PC-3 (cell line): ENCODE measurements around the gene ARHGAP22. TPM values are rescaled to one million over a fixed set of nuclear protein-coding genes. Genes with fewer than 3 reads are reported as not detected.

Experiments
- ATAC-seq: fragments of 200-7000 bp; cut with Tn5 transposase; 2 replicates; pipeline ENCODE4 v1.9.1; 2020; ENCODE audit warnings: mild to moderate bottlenecking, moderate library complexity
- BruUV-seq: library from RNA; stranded (reverse); fragments of 400-500 nt; replicated peaks from 2 replicates; lab custom pipeline; 2021; lab: Mats Ljungman, UMichigan
- CTCF ChIA-PET: fragments of 300-600 bp; sonication (Branson Sonifier 250); formaldehyde crosslinking; loops from one replicate; lab custom pipeline; 2022; ENCODE audit warnings: antibody characterized with exemption; lab: Charles Lee
- POLR2A ChIA-PET: fragments of 300-600 bp; sonication (Branson Sonifier 250); formaldehyde crosslinking; loops from one replicate; lab custom pipeline; 2022; ENCODE audit warnings: antibody characterized with exemption; ENCODE audit not compliant: unreplicated experiment; lab: Charles Lee
- DNase-seq: peaks from one replicate; pipeline ENCODE4 v3.0.0-alpha.2; 2015
- H2AFZ ChIP-seq: fragments of 300-600 bp; sonication (generic); 2 replicates; pipeline ENCODE4 v1.6.0; 2016; ENCODE audit warnings: antibody characterized with exemption, low read length
- H3F3A ChIP-seq: fragments of 300-600 bp; sonication (generic); one replicate; pipeline ENCODE4 v1.6.0; 2017; ENCODE audit warnings: antibody characterized with exemption, low read length, control low read depth, mild to moderate bottlenecking; ENCODE audit not compliant: unreplicated experiment
- H3K27ac ChIP-seq: fragments of 300-600 bp; sonication (generic); 2 replicates; pipeline ENCODE4 v1.5.1; 2016; ENCODE audit warnings: mild to moderate bottlenecking, low read length
- H3K27me3 ChIP-seq: fragments of 300-600 bp; sonication (generic); 2 replicates; pipeline ENCODE4 v1.6.1; 2016; ENCODE audit warnings: low read length, mixed read lengths
- H3K36me3 ChIP-seq: fragments of 300-600 bp; sonication (generic); 2 replicates; pipeline ENCODE4 v1.6.1; 2016; ENCODE audit warnings: low read depth, mixed run types, low read length, mixed read lengths
- H3K4me1 ChIP-seq: fragments of 300-600 bp; sonication (generic); 2 replicates; pipeline ENCODE4 v1.5.1; 2016; ENCODE audit warnings: low read length; ENCODE audit not compliant: insufficient read depth
- H3K4me2 ChIP-seq: fragments of 300-600 bp; sonication (generic); 2 replicates; pipeline ENCODE4 v1.6.0; 2016; ENCODE audit warnings: low read length
- H3K4me3 ChIP-seq: fragments of 300-600 bp; sonication (generic); 2 replicates; pipeline ENCODE4 v1.5.1; 2016; ENCODE audit warnings: mild to moderate bottlenecking, low read length, mixed read lengths
- H3K79me2 ChIP-seq: fragments of 300-600 bp; sonication (generic); 2 replicates; pipeline ENCODE4 v1.6.1; 2017; ENCODE audit warnings: low read length, mixed read lengths
- H3K9ac ChIP-seq: fragments of 300-600 bp; sonication (generic); 2 replicates; pipeline ENCODE4 v1.6.0; 2016; ENCODE audit warnings: mild to moderate bottlenecking, low read length
- H3K9me2 ChIP-seq: fragments of 300-600 bp; sonication (generic); replicated peaks from 2 replicates; pipeline ENCODE4 v1.6.1; 2016; ENCODE audit warnings: mixed run types, low read length, mixed read lengths
- H3K9me3 ChIP-seq: fragments of 300-600 bp; sonication (generic); 2 replicates; pipeline ENCODE4 v1.6.1; 2016; ENCODE audit warnings: low read length, mixed read lengths
- H4K20me1 ChIP-seq: fragments of 300-600 bp; sonication (generic); 2 replicates; pipeline ENCODE4 v1.6.1; 2016; ENCODE audit warnings: low read length, mixed read lengths
- EZH2 ChIP-seq: fragments of 300-600 bp; sonication (generic); IDR thresholded peaks from one replicate; pipeline ENCODE4 v1.6.1; 2017; ENCODE audit warnings: antibody characterized with exemption, mild to moderate bottlenecking, low read length; ENCODE audit not compliant: unreplicated experiment
- EZH2phosphoT487 ChIP-seq: fragments of 300-600 bp; sonication (generic); IDR thresholded peaks from 2 replicates; pipeline ENCODE4 v1.6.1; 2018; ENCODE audit warnings: mild to moderate bottlenecking, antibody characterized with exemption, low read length, borderline replicate concordance
- intact Hi-C: fragments of 100-400 bp; cut with micrococcal nuclease; formaldehyde crosslinking; loops from 2 replicates; pipeline ENCODE4 v1.9.0; 2023
- total RNA-seq: library from RNA; depleted of rRNA; stranded (reverse); fragments of >200 nt; gene quantifications from 2 replicates; pipeline ENCODE4 v1.2.3, GENCODE V29; 2014
- TF ChIP-seq, protein P1 (sequence below): fragments of 300-600 bp; sonication (generic); conservative IDR thresholded peaks from 2 replicates; pipeline ENCODE4 v1.5.1; 2017; ENCODE audit warnings: antibody characterized with exemption, low read depth, mild to moderate bottlenecking, low read length

Gene ARHGAP22
- total RNA-seq, 1 experiment from 2014 or later, result 12.2 TPM

DNA sequence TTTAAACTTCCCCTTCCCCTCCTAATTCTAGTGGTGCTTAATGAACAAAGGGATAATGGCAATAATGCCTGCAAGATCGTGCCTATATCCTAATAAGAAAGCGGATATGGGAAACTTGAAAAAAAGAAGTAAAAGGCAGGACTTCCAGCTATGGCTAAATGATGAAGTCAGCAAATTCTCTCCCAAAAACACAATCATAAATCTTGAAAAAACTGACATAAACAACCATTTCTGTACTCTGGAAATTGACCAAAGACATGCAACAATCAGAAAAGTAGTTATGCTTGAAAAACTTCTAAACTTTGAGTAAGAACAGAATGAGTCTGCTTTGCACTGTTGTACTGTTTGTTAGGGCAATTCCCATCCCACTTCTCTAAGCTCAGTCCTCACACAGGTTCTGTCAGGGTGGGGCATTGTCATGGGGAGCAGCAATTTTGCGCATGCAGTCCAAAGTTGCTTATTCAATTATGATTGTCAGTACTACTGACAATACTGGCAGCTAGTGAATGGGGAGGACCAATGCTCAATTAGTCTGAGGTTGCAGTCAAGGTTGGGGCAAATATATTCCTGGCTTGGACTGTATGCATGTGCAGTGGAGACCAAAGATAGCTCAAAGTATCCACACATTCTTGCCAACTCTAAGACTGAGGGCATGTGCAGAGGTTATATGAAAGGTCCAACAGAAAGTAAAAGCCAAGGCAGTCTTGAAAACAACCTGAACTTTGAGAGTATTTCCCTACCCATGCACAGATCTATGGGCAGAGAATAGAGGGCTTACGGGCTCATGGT, 34.1 kb upstream of the ARHGAP22 start:
- no peak overlapping the region for H3K27ac ChIP-seq
- DNase-seq, result no peak
- ChIA-PET CTCF (no interaction called here), POLR2A (no interaction called here)
- H3K9me2 ChIP-seq, result no peaks in the 10 kb centered on the region
- 0 out of 2 replicates have a peak, but pooled peaks cover 12% of the 10 kb centered on the region for H3K9me3 ChIP-seq
- no peaks in the 10 kb centered on the region for H3K4me1 ChIP-seq
- no peak overlapping the region for H3K4me2 ChIP-seq
- ATAC-seq, result no peak
- H3K4me3 ChIP-seq, result no peak overlapping the region
- no peak overlapping the region for H3K9ac ChIP-seq
- no peaks in the 10 kb centered on the region for H4K20me1 ChIP-seq
- H3F3A ChIP-seq, result no peaks in the 10 kb centered on the region
- H3K79me2 ChIP-seq, result no peaks in the 10 kb centered on the region
- intact Hi-C loops, result no loop called here
- TF ChIP-seq, protein P1, sequence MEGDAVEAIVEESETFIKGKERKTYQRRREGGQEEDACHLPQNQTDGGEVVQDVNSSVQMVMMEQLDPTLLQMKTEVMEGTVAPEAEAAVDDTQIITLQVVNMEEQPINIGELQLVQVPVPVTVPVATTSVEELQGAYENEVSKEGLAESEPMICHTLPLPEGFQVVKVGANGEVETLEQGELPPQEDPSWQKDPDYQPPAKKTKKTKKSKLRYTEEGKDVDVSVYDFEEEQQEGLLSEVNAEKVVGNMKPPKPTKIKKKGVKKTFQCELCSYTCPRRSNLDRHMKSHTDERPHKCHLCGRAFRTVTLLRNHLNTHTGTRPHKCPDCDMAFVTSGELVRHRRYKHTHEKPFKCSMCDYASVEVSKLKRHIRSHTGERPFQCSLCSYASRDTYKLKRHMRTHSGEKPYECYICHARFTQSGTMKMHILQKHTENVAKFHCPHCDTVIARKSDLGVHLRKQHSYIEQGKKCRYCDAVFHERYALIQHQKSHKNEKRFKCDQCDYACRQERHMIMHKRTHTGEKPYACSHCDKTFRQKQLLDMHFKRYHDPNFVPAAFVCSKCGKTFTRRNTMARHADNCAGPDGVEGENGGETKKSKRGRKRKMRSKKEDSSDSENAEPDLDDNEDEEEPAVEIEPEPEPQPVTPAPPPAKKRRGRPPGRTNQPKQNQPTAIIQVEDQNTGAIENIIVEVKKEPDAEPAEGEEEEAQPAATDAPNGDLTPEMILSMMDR, result no peak
- TF ChIP-seq EZH2 (no peak), EZH2phosphoT487 (no peak)
- H2AFZ ChIP-seq, result no peak overlapping the region
- H3K27me3 ChIP-seq, result no peaks in the 10 kb centered on the region
- BruUV-seq, result no TSS peak
- H3K36me3 ChIP-seq, result no peaks in the 10 kb centered on the region

DNA sequence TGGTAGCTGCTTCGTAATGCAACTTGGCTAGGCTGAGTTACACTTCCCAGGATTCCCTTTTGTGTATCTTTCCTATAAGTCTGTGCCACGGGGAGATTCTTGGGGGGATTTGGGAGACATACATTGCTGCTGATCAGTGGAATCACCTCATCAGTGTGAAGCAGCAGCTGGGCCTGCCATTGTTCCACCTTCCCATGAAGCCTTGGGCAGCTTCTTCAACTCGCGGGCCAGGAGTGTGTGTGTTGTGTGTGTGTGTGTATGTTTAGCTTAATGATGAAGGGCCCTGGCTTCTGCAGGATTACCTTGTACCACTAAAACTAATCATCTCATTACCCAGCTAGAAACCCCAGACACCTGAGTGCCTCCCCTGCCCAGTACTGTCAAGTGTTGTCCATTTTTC, 33.3 kb upstream of the ARHGAP22 start:
- Histone ChIP-seq H3K27me3 (no peaks in the 10 kb centered on the region), H3K36me3 (no peaks in the 10 kb centered on the region), H3K4me1 (no peaks in the 10 kb centered on the region), H3K79me2 (no peaks in the 10 kb centered on the region), H3K4me3 (no peak overlapping the region), H3K9me3 (0 out of 2 replicates have a peak, but pooled peaks cover 12% of the 10 kb centered on the region), H3K4me2 (no peak overlapping the region), H3K9ac (no peak overlapping the region), H2AFZ (no peak overlapping the region), H3K27ac (no peak overlapping the region), H3F3A (no peaks in the 10 kb centered on the region), H3K9me2 (no peaks in the 10 kb centered on the region), H4K20me1 (no peaks in the 10 kb centered on the region)
- TF ChIP-seq EZH2phosphoT487 (no peak), EZH2 (no peak)
- TF ChIP-seq, protein P1, result no peak
- intact Hi-C loops, result no loop called here
- BruUV-seq, result no TSS peak
- DNase-seq (no peak), ATAC-seq (no peak)
- ChIA-PET CTCF (no interaction called here), POLR2A (no interaction called here)

DNA sequence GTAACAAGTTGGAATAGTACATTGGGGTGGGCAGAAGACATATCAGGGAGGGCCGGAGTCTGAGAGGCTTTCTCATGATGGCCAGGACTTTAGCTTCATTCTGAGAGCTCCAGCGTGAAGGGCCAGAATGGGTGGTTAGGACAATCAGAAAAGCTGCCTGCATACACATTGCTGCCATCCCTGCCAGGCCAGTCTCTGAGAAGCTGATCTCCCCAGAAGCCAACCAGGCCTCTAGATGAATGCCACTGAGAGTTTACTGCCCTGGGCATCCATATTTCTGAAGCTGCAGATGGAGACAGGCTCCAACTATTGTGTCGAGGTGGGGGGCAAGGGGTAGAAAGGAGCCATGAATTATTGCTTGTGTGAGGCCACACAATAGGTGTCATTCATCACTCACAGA, 32.0 kb upstream of the ARHGAP22 start:
- H3K27me3 ChIP-seq, result no peaks in the 10 kb centered on the region
- 0 out of 2 replicates have a peak, but pooled peaks cover 12% of the 10 kb centered on the region for H3K9me3 ChIP-seq
- H3K9ac ChIP-seq, result no peak overlapping the region
- no peak overlapping the region for H3K4me2 ChIP-seq
- ChIA-PET POLR2A (no interaction called here), CTCF (no interaction called here)
- no peak overlapping the region for H3K27ac ChIP-seq
- BruUV-seq, result no TSS peak
- TF ChIP-seq EZH2phosphoT487 (no peak), EZH2 (no peak)
- TF ChIP-seq, protein P1, result no peak
- no peaks in the 10 kb centered on the region for H4K20me1 ChIP-seq
- H3K4me3 ChIP-seq, result no peak overlapping the region
- H3K79me2 ChIP-seq, result no peaks in the 10 kb centered on the region
- H2AFZ ChIP-seq, result no peak overlapping the region
- ATAC-seq (no peak), DNase-seq (no peak)
- no peaks in the 10 kb centered on the region for H3K9me2 ChIP-seq
- intact Hi-C loops, result no loop called here
- H3K4me1 ChIP-seq, result no peaks in the 10 kb centered on the region
- no peaks in the 10 kb centered on the region for H3K36me3 ChIP-seq
- H3F3A ChIP-seq, result no peaks in the 10 kb centered on the region
